K562 (cell line): ENCODE data around the gene NCOA3. TPM values are rescaled to one million over a fixed set of nuclear protein-coding genes. Genes with fewer than 3 reads are reported as not detected.

Source experiments
- ATAC-seq: fragments of 200-7000 bp; cut with Tn5 transposase; 3 replicates; pipeline ENCODE4 v1.9.1; 2020; ENCODE audit warnings: moderate library complexity
- BruUV-seq: library from RNA; stranded (reverse); fragments of 400-500 nt; replicated peaks from 2 replicates; lab custom pipeline; 2021; lab: Mats Ljungman, UMichigan
- CTCF ChIA-PET: fragments of 300-600 bp; formaldehyde crosslinking; extraction: SDS; loops from one replicate; lab custom pipeline; 2021; ENCODE audit warnings: low intra/inter-chr PET ratio; lab: Yijun Ruan, JAX
- POLR2A ChIA-PET: fragments of 300-600, 350-650 bp; sonication (Branson Sonifier 250); formaldehyde crosslinking; extraction: SDS; loops from one replicate; lab custom pipeline; 2021; ENCODE audit warnings: antibody characterized with exemption, inconsistent platforms; lab: Yijun Ruan, JAX
- DNase-seq, 4 experiments: peaks; one replicate each; pipeline versions ENCODE4 v3.0.0 to v3.0.0-alpha.2; 2011 to 2018; ENCODE audit warnings: low spot score in 3 of 4, mixed read lengths in 3 of 4; ENCODE audit errors: extremely low read depth in 1 of 4
- FAIRE-seq: peaks from 2 replicates; lab custom pipeline; 2011; peaks lifted over from hg19 to GRCh38; lab: Jason Lieb, UNC
- H2AFZ ChIP-seq: 2 replicates; pipeline ENCODE4 v1.6.0; 2011; ENCODE audit warnings: low read depth, low read length, control low read depth, inconsistent platforms
- H3K27ac ChIP-seq: fragments of 200-600 bp; 3 replicates; pipeline ENCODE4 v1.8.0; 2011; ENCODE audit warnings: low read depth, mild to moderate bottlenecking, control low read depth, inconsistent platforms, low read length, moderate library complexity, mixed read lengths; ENCODE audit errors: extremely low read depth
- H3K27me3 ChIP-seq, 2 experiments: fragments of 300-600 bp in 1 of 2; 2 replicates in 1 of 2; 3 replicates in 1 of 2; pipeline versions ENCODE4 v1.6.0 to v1.8.0; 2011; ENCODE audit warnings: inconsistent platforms in 2 of 2, low read length in 2 of 2, mild to moderate bottlenecking in 1 of 2, mixed read lengths in 1 of 2, moderate library complexity in 1 of 2; ENCODE audit not compliant: control insufficient read depth in 2 of 2, insufficient read depth in 2 of 2
- H3K36me3 ChIP-seq: fragments of 300-600 bp; 3 replicates; pipeline ENCODE4 v1.8.0; 2011; ENCODE audit warnings: mild to moderate bottlenecking, low read length, inconsistent platforms; ENCODE audit not compliant: control insufficient read depth, insufficient read depth
- H3K4me1 ChIP-seq, 2 experiments: fragments of 200-600 bp in 1 of 2; replicated peaks in 1 of 2; 2 replicates in 1 of 2; 3 replicates in 1 of 2; pipeline versions ENCODE4 v1.5.1 to v1.8.0; 2011; ENCODE audit warnings: inconsistent platforms in 2 of 2, low read length in 2 of 2, mild to moderate bottlenecking in 1 of 2, mixed read lengths in 1 of 2, moderate library complexity in 1 of 2; ENCODE audit not compliant: control insufficient read depth in 2 of 2, insufficient read depth in 2 of 2
- H3K4me2 ChIP-seq: 2 replicates; pipeline ENCODE4 v1.6.1; 2011; ENCODE audit warnings: low read length, control low read depth, inconsistent platforms, mixed read lengths; ENCODE audit not compliant: insufficient read depth
- H3K4me3 ChIP-seq: fragments of 200-600 bp; sonication (generic), shearing (Covaris generic); 2 replicates; pipeline ENCODE4 v1.5.1; 2016; ENCODE audit warnings: control low read depth, inconsistent platforms
- H3K79me2 ChIP-seq: fragments of 200-600 bp; 3 replicates; pipeline ENCODE4 v1.8.0; 2011; ENCODE audit warnings: low read length, inconsistent platforms; ENCODE audit not compliant: control insufficient read depth, insufficient read depth
- H3K9ac ChIP-seq, 2 experiments: 2 replicates each; pipeline versions ENCODE4 v1.6.0 to v1.6.1; 2011; ENCODE audit warnings: low read depth in 2 of 2, low read length in 2 of 2, control low read depth in 1 of 2, inconsistent platforms in 1 of 2, mild to moderate bottlenecking in 1 of 2, mixed read lengths in 1 of 2; ENCODE audit not compliant: insufficient read depth in 1 of 2
- H3K9me1 ChIP-seq: one replicate; pipeline ENCODE4 v1.6.0; 2011; ENCODE audit warnings: inconsistent platforms, mild to moderate bottlenecking, low read length, moderate library complexity; ENCODE audit not compliant: control insufficient read depth, insufficient read depth
- H3K9me3 ChIP-seq: replicated peaks from 2 replicates; pipeline ENCODE4 v1.5.1; 2011; ENCODE audit warnings: low read depth, low read length, inconsistent platforms; ENCODE audit not compliant: control insufficient read depth, insufficient read depth
- H4K20me1 ChIP-seq: replicated peaks from 2 replicates; pipeline ENCODE4 v1.6.1; 2011; ENCODE audit warnings: low read length, inconsistent platforms, mixed read lengths; ENCODE audit not compliant: control insufficient read depth, insufficient read depth
- SIRT6 ChIP-seq: IDR thresholded peaks from one replicate; pipeline ENCODE4 v1.6.1; 2012; ENCODE audit warnings: low read depth, mild to moderate bottlenecking, control low read depth, inconsistent platforms, low read length, moderate library complexity
- ZBTB11 ChIP-seq, 3 experiments: fragments of 200-800 bp in 1 of 3; fragments of 250-450 bp in 1 of 3; fragments of 450-650 bp in 1 of 3; sonication (Bioruptor Pico) in 1 of 3; sonication (Bioruptor generic) in 1 of 3; formaldehyde crosslinking in 1 of 3; IDR thresholded peaks; 2 replicates each; pipeline versions ENCODE4 v1.6.1 to v1.8.0; 2016 to 2022; ENCODE audit warnings: mild to moderate bottlenecking in 2 of 3, missing genetic modification characterization in 2 of 3, missing compliant biosample characterization in 1 of 3, moderate library complexity in 1 of 3
- ZC3H8 ChIP-seq: fragments of 450-650 bp; IDR thresholded peaks from 2 replicates; pipeline ENCODE4 v1.6.1; 2017
- ZNF699 ChIP-seq: fragments of 250-450 bp; sonication (Bioruptor Pico); IDR thresholded peaks from 2 replicates; pipeline ENCODE4 v1.8.0; 2021; ENCODE audit warnings: mild to moderate bottlenecking, moderate library complexity; ENCODE audit not compliant: insufficient replicate concordance
- WGBS: fragments of 100-300 bp; shearing (Covaris generic); methylation state at CpG from one replicate; pipeline ENCODE4 v1.1.6; 2016; ENCODE audit warnings: low coverage, mixed read lengths; ENCODE audit not compliant: insufficient coverage; ENCODE audit errors: missing lambda C conversion rate; 5-methylcytosine and 5-hydroxymethylcytosine counted together
- in situ Hi-C: fragments of 300-500 bp; cut with MboI; formaldehyde crosslinking; loops from 4 replicates; pipeline ENCODE4 v1.15.0; 2018; ENCODE audit warnings: inconsistent platforms, mixed read lengths
- intact Hi-C: fragments of 100-400 bp; cut with micrococcal nuclease; formaldehyde crosslinking; loops from 2 replicates; pipeline ENCODE4 v1.14.2; 2022
- polyA plus RNA-seq, 8 experiments: library from polyadenylated mRNA; depleted of rRNA in 4 of 8; stranded (reverse) in 5 of 8; unstranded in 3 of 8; fragments of >200 nt; fragmentation: Nextera tagmentation in 2 of 8; fragmentation: Illumina TruSeq in 1 of 8; extraction: Ambion mirVana in 2 of 8; extraction: Trizol in 1 of 8; gene quantifications; 2 replicates each; pipeline versions ENCODE4 v1.2.1 to v1.2.3, GENCODE V29; 2011 to 2014; ENCODE audit warnings: inconsistent platforms in 1 of 8, missing spikeins in 1 of 8
- total RNA-seq, 7 experiments: library from RNA; depleted of rRNA in 6 of 7; stranded (reverse); fragments of >200 nt in 6 of 7; fragmentation: Illumina TruSeq in 2 of 7; extraction: Trizol in 2 of 7; gene quantifications; 2 replicates each; pipeline versions ENCODE4 v1.2.1 to v1.2.3, GENCODE V29; 2011 to 2021; ENCODE audit warnings: low replicate concordance in 1 of 7
- TF ChIP-seq, protein P1 (sequence below): fragments of 250-450 bp; sonication (Bioruptor Pico); IDR thresholded peaks from 2 replicates; pipeline ENCODE4 v1.4.0; 2020; ENCODE audit warnings: borderline replicate concordance

Gene NCOA3
- total and polyA plus RNA-seq, 9 of the 15 experiments (the other 6 are each of a cell fraction or from before 2014, with no cell fraction given): 3.2 to 24.3 (median 14.4) TPM

DNA sequence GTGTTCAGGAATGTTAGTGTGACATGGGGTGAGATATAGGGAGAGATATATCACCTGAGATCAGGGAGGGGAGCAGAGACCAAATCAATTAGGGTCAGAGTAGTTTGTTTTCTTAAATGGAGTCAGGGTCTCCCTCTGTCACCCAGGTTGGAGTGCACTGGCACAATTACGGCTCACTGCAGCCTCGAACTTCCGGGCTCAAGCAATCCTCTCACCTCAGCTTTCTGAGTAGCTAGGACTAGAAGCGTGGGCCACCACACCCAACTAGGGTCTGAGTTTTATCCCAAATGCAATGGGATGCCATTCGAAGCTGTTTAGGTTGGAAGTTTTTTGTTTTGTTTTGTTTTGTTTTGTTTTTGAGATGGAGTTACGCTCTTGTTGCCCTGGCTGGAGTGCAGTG lies 3.1 kb upstream of the NCOA3 start (continued):
- TF ChIP-seq SIRT6: no peak

DNA sequence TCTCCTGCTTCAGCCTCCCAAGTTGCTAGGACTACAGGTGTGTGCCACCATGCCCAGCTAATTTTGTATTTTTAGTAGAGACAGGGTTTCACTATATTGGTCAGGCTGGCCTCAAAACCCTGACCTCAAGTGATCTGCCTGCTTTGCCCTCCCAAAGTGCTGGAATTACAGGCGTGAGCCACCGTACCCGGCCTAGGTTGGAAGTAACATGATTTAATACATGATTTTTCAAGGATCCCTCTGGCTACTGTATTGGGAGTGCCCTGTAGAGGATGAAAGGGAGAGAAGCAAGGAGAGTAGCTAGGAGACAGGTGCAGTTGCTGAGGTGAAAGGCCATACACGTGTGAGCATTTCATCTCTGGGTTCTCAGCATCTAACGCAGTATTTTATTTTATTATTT lies 2.6 kb upstream of the NCOA3 start:
- FAIRE-seq: no peak
- TF ChIP-seq, protein P1, sequence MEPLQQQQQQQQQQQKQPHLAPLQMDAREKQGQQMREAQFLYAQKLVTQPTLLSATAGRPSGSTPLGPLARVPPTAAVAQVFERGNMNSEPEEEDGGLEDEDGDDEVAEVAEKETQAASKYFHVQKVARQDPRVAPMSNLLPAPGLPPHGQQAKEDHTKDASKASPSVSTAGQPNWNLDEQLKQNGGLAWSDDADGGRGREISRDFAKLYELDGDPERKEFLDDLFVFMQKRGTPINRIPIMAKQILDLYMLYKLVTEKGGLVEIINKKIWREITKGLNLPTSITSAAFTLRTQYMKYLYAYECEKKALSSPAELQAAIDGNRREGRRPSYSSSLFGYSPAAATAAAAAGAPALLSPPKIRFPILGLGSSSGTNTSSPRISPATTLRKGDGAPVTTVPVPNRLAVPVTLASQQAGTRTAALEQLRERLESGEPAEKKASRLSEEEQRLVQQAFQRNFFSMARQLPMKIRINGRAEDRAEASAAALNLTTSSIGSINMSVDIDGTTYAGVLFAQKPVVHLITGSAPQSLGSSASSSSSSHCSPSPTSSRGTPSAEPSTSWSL (CRISPR knock-in tag): no peak
- TF ChIP-seq ZBTB11 (CRISPR knock-in tag; IDR thresholded peaks at IDR 0.05) (peak in 1 of 3 experiments; percentile 90; a peak in 2 of 6 replicates), ZNF699 (no peak), ZC3H8 (no peak)
- Histone ChIP-seq H3K4me3 (no peak overlapping the region), H3K79me2 (peaks cover 35% of the 10 kb centered on the region), H3K9me1 (no peaks in the 10 kb centered on the region), H3K27me3 (no peaks in the 10 kb centered on the region), H3K4me2 (no peak overlapping the region), H3K9ac (no peak overlapping the region), H3K9me3 (no peaks in the 10 kb centered on the region), H2AFZ (no peak overlapping the region), H4K20me1 (no peaks in the 10 kb centered on the region; the same call in 1 of the 2 replicates), H3K4me1 (peaks cover under 1 to 7% of the 10 kb centered on the region in 2 experiments), H3K36me3 (no peaks in the 10 kb centered on the region), H3K27ac (no peak overlapping the region)
- CTCF ChIA-PET: no interaction called here
- in situ Hi-C loops: no loop called here
- POLR2A ChIA-PET: interaction anchor here (1.0 kb wide), 1 partner anchor 10 kb away, joined by 4 read pairs; no protein-coding TSS in a partner anchor
- no peak for ATAC-seq
- BruUV-seq: no TSS peak
- intact Hi-C loops: no loop called here
- no peak for DNase-seq
- 85% methylated on average over 5 of the region's 5 CpGs for WGBS
